HCEC 1CT (cell line): Measurements from ENCODE around the gene KDM1B.
A peak's percentile ranks its signal among the peaks of the same experiment; 100 is the strongest.

Source experiments
- DNase-seq: peaks from one replicate; pipeline ENCODE4 v3.0.0-alpha.2; 2017

The KDM1B gene

GRCh38 chr6:18240230-18240629 lies 85.0 kb downstream of the KDM1B start:
- DNase-seq, result no peak

DNA sequence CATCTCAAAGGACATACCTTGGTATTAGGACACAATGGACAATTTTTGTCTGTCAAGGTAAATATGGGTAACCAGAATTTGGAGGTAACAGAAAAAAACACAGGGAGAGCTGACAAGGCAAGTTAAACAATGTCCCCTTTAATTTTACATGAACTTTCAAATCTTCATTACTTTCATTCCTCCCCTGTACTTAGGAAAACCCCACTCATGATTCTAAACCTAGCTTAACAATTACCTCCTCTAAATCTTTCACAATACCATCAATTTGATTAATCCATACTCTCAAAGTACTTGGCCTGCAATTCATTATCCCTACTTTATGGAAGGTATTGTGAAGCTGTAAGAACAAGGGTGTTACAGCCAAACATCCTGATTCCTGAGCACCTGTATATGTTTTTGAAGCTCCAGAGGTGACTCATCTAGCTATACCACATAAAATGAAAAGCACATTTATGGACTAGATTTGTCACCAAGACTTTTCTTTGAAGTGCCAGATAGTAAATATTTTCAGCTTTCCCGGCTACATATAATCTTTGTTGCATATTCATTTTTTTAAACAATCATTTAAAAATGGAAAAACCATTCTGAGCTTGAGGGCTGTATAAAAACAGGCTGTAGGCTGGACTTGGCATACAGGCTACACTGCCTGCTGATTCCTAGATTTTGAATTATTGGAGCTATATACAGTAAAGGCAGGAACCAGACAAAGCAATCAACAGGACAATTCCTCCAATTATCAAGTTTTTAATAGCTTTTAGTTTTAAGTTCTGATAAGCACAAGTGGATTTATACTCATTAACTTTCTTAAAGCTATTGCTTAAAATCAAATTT lies 86.2 kb downstream of the KDM1B start:
- DNase-seq, result peak; percentile 38

DNA sequence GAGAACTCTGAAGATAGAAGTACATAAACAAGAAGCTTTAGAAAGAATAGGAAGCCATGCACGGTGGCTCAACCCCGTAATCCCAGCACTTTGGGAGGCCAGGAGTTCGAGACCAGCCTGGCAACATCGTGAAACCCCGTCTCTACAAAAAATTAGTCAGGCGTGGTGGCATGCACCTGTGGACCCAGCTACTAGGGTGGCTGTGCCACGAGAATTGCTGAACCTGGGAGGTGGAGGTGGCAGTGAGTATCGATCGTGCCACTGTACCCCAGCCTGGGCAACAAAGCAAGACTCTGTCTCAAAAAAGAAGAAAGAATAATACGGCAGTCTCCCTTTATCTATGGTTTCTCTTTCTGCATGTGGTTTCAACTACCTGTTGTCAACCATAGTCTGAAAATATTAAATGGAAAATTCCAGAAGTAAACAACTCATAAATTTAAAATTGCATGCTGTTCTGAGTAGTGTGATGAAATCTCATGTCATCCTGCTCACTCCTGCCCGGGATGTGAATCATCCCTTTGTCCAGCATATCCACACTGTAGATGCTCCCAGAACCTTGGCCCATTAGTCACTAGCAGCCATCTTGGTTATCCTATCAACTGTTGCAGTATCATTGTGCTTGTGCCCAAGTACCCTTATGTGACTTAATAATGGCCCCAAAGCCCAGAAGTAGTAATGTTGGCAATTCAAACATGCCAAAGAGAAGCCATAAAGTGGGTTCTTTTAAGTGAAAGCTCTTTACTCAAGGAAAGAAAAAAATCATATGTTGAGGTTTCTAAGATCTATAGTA lies 87.0 kb downstream of the KDM1B start:
- peak; percentile 93 for DNase-seq

- no peak for DNase-seq
Measured at GRCh38 chr6:18243302-18243893, 88.2 kb downstream of the KDM1B start.

- DNase-seq, result no peak
Measured at GRCh38 chr6:18244251-18244650, 89.0 kb downstream of the KDM1B start.

DNA sequence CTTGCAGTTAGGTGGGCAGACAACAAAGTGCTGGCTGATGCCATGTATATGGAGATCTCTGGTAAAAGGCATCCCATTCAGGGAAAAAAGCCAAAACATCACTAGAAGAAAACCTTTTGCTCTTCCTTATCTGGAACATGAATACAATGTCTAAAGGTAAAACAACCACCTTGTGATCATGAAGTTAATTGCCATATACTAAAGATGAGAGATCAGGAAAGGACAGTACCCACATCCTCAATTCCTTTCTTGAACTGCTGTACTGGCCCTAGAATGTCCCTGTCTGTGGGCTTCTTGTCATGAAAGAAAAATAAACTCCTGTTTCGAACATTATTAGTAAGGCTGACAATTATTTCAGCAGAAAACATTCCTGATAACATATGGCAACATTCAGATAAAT lies 89.9 kb downstream of the KDM1B start:
- no peak for DNase-seq

DNA sequence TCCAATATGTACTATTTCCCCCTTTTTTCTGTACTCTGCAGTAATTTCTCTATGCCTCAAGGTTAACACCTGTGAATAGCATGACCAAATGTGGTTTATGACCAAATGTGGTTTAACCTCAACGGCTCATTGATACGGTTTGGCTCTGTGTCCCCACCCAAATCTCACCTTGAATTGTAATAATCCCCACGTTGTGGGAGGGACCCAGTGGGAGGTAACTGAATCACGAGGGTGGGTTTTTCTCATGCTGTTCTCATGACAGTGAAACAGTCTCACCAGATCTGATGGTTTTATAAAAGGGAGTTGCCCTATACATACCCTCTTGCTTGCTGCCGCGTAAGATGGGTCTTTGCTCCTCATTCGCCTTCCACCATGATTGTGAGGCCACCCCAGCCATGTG lies 90.4 kb downstream of the KDM1B start:
- no peak for DNase-seq

DNA sequence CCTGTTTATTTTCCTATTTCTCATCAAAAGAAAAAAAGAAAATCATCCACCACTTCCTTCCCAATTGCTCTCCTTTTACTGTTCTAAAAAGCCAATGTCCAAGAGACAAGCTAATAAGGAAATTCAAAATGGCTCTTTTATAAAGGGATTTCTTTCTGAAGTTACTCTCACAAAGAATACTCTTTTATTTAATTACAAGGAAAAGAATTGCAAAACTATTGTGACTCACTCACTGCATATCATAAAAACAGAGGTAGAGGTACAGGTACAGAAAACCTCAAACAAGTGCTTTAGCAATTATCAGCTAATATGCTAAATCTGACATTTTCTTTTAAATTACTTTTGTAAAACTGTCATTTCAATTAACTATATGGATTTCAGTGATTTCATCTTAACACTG lies 91.0 kb downstream of the KDM1B start:
- no peak for DNase-seq

DNA sequence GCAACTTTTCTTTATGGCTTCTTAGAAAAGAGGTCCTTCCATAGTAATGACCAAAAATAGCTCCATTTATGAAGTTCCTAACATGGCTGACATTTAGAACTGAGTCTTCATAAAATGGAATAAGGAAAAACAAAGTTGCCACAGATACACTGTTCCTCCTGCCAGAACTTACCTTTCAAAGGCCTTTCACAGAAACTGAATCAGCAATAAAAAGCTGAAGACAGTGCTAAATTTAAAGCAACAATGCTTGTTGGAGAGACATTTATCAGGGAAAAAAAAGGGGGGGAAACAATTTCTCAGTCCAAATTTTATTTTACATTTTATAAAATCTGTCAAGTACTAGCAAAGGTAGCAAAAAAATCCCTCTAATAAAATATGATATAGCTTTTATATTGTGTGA lies 91.8 kb downstream of the KDM1B start:
- no peak for DNase-seq

DNA sequence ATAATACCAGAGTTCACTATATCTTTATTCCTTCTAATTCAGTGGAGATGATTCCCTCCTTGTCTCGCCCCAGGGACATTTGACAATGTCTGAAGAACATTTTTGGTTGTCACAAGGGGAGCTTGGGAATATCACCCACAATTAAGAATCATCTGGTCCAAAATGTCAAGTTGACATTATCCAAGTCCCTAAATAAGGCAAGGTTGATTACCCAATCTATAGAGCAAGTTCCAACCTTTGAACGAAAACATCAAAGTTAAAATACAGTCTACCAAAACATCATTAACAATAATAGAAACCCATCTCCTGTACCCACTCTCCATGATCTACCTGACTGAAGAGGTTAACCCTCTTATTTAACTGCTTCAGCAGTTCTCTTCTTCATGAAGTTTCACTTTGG lies 93.5 kb downstream of the KDM1B start:
- DNase-seq, result no peak

DNA sequence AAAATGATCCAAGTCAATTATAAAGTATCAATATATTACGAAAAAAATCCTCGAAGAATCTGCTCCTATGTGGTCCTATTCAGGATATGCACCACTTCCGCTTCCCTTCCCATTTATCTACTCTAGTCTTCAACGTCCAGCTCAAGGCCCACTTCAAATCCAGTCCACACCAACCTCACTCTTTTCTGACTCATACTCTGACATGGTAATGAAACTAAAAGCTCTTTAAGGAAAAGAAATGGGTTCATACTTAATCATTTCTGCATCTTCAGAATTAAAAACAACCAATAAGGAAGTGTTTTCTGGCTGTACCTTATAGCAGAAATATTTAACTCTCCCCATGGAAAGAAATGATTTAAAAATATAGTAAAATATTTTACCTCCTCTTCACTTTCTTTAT lies 94.0 kb downstream of the KDM1B start:
- DNase-seq, result no peak

- DNase-seq, result no peak
Measured at GRCh38 chr6:18253635-18254034, 98.4 kb downstream of the KDM1B start.

DNA sequence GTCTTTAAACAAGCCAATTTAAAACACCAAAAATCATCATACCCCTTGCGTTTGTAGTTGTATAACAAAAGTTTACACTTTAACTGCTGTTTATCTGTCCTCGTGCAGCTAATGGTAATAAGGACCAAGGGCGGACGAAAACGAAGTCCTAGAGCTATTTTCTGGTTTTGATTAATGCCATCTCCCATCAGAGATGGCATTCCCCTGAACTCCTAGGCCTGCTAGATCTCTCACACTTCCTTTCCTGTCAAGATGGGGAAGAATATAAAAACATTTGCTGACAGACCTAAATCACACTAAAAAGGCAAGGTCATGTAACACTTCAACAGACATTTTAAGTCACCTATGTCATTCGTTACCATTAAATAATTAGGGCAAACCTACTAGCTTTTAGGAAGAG lies 99.6 kb downstream of the KDM1B start:
- DNase-seq, result no peak

DNA sequence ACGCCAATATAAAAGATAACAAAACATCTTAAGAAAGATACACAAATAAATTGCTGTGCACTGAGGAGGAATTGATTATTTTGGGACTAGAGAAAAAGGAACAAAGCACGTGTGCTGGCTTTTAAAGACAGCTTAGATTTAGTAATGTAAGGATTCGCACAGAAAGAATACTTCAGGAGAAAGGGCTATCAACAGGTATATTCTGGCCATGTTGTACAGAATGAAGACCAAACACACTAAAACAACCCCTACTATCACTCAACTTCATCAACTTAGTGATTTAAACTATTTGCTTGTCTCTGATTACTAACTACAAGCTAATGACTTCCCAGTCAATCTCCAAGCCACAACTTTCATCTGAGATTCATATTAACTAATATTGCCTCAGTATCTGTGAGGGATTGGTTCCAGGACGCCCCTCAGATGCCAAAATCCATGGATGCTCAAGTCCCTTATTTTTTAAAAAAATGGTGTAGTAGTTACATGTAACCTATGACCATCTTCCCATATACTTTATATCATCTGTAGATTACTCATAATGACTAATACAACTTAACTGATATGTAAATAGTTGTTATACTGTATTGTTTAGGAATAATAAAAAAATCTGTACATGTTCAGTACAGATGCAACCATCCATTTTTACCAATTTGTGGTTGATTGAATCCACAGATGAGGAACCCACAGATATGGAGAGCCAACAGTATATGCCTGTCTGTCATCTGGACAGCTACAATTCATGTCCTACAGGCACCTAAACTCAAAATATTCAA lies 104.6 kb downstream of the KDM1B start:
- DNase-seq, result peak; percentile 68

GRCh38 chr6:18260448-18261106 lies 105.4 kb downstream of the KDM1B start:
- peak; percentile 50 for DNase-seq

- DNase-seq, result no peak
Measured at GRCh38 chr6:18261877-18262276, 106.7 kb downstream of the KDM1B start.

GRCh38 chr6:18262702-18263417 lies 107.6 kb downstream of the KDM1B start:
- peak; percentile 11 for DNase-seq

- peak; percentile 9 for DNase-seq
Measured at GRCh38 chr6:18263418-18264218, 108.4 kb downstream of the KDM1B start.

DNA sequence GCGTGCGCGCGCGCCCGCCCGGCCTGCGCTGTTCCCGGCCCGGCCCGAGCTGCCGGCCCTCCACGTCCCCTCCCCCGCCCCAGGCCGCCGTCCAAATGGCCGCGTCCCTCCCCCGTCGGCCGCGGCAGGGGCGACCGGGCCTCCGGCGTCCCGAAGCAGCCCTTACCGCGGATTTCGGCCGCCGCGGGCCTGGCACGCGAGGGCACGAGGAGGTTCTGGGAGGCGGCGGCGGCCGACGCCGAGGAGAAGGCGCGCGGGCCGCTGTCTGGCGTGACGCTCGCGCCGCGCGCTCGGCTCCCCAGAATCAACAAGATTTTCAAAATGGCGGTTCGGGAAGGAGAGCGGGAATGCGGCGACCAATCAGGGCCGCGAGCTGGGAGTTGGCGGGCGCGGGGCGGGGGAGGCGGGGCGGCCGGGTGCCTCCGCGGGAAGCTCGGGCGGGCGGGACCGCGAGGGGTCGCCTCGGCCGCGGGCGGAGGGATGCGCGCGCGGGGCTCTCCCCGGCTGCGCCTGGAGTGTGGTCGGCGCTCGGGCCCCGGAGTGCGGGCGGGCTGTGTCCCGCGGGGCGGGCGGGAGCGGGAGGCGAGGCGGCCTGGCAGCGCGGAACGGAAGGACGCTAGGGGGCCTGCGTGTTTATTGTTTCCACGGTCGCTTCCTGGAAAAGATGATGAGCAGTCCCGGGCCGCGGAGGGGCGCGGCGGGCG lies 109.1 kb downstream of the KDM1B start, which contains the start of gene DEK:
Gene DEK, minus strand, starts transcription at position 312 of the 704 bp plus-strand sequence. CDS start 543 bp downstream, outside the sequence.
- DNase-seq, result peak; percentile 87

DNA sequence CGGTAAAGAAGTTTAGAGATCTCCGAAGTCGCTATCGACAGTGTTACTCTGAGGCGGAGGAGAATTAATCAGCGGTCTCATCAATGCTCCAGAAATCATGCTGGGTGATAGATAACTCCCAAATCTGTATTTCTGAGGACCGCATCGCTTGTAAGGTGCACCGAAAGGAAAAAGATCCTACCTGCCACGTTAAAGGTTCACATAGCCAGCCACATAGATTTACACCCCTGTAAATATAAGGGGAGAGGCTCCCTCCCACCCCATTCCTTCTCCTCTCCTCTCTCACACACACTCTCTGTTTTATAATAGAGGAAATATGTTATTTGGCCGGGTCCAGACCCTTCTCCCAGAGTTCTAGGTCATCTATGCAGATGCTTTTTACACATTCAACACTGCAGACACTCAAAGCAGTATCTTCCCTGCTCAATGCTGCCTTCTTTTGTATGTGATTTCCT lies 109.7 kb downstream of the KDM1B start:
- no peak for DNase-seq
